ENCODE results near the gene DYRK1B.
"Not testable (repeated sequence)": the region's sequence is repeated elsewhere in the genome, so short reads cannot be mapped to it uniquely, and the experiment has no call there.

DYRK1B gene

GRCh38 chr19:39830847-39831246 lies 3.1 kb downstream of the DYRK1B start:
- DNase-seq (ENCODE audit: low read depth in 2 of 2), result no peak

GRCh38 chr19:39830406-39830805 lies 3.6 kb downstream of the DYRK1B start:
- no peak for DNase-seq (ENCODE audit: low read depth in 2 of 2)

- no peak for DNase-seq (ENCODE audit: low read depth in 2 of 2)
Observed at GRCh38 chr19:39829702-39830275, 4.2 kb downstream of the DYRK1B start.

- DNase-seq (ENCODE audit: low read depth in 2 of 2), result no peak
Observed at GRCh38 chr19:39828654-39829032, 5.3 kb downstream of the DYRK1B start.

- no peak for DNase-seq (ENCODE audit: low read depth in 2 of 2)
Observed at GRCh38 chr19:39828015-39828653, 5.8 kb downstream of the DYRK1B start.

GRCh38 chr19:39827216-39827615 lies 6.7 kb downstream of the DYRK1B start:
- no peak for DNase-seq (ENCODE audit: low read depth in 2 of 2)

- no peak for DNase-seq (ENCODE audit: low read depth in 2 of 2)
Observed at GRCh38 chr19:39826311-39826945, 7.5 kb downstream of the DYRK1B start.

GRCh38 chr19:39825531-39826076 lies 8.4 kb downstream of the DYRK1B start:
- no peak for DNase-seq (ENCODE audit: low read depth in 2 of 2)

- DNase-seq (ENCODE audit: low read depth in 2 of 2), result no peak
Observed at GRCh38 chr19:39825093-39825463, 8.9 kb downstream of the DYRK1B start.

- peak; percentile 75 to 78 for DNase-seq (ENCODE audit: low read depth in 2 of 2)
Observed at GRCh38 chr19:39824143-39825092, 9.5 kb downstream of the DYRK1B start.

GRCh38 chr19:39823686-39824085 lies 10.3 kb downstream of the DYRK1B start:
- no peak for DNase-seq (ENCODE audit: low read depth in 2 of 2)

- DNase-seq (ENCODE audit: low read depth in 2 of 2), result no peak
Observed at GRCh38 chr19:39820696-39821095, 13.3 kb downstream of the DYRK1B start.

GRCh38 chr19:39819786-39820185 lies 14.2 kb downstream of the DYRK1B start:
- no peak for DNase-seq (ENCODE audit: low read depth in 2 of 2)

- no peak for DNase-seq (ENCODE audit: low read depth in 2 of 2)
Observed at GRCh38 chr19:39818626-39819097, 15.3 kb downstream of the DYRK1B start.

GRCh38 chr19:39817888-39818561 lies 15.9 kb downstream of the DYRK1B start:
- no peak for DNase-seq (ENCODE audit: low read depth in 2 of 2)

GRCh38 chr19:39816287-39817048 lies 17.5 kb downstream of the DYRK1B start:
- DNase-seq (ENCODE audit: low read depth in 2 of 2), result no peak

- DNase-seq (ENCODE audit: low read depth in 2 of 2), result no peak
Observed at GRCh38 chr19:39814595-39814994, 19.4 kb downstream of the DYRK1B start.

- not testable (repeated sequence) for DNase-seq (ENCODE audit: low read depth in 2 of 2)
Observed at GRCh38 chr19:39814111-39814510, 19.9 kb downstream of the DYRK1B start.

- DNase-seq (ENCODE audit: low read depth in 2 of 2), result no peak
Observed at GRCh38 chr19:39813264-39813993, 20.5 kb downstream of the DYRK1B start.

GRCh38 chr19:39811064-39811463 lies 22.9 kb downstream of the DYRK1B start:
- DNase-seq (ENCODE audit: low read depth in 2 of 2), result no peak

Data from fibroblast of skin of left quadriceps (primary cell).